CD4-positive, alpha-beta T cell treated with Interleukin-4 for 1 hour (primary cell): Measurements from ENCODE around the gene CFAP74.

ENCODE experiments used
- DNase-seq, 2 donors: peaks; one replicate each; pipeline ENCODE4 v3.0.0-alpha.2; 2020 to 2022

The CFAP74 gene

DNA sequence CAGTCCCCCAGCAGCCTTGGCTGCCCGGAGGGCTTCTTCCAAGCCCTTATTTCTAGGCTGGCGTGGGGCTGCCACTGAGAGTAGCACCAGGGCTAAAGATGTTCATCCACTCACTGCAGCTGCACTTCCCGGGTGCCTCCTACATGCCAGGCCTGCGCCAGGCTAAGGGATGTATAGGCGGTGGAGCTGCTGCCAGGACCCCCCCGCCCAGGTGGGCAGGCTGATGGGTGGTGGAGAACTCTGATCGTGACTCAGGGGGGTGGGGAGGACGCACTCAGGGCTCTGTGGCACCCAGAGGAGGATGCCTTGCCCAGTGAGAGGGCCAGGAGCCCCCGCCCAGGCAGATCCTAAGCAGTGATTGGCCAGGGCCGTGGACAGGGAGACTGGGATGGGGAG is 34.1 kb downstream of the CFAP74 start:
- no peak for DNase-seq

DNA sequence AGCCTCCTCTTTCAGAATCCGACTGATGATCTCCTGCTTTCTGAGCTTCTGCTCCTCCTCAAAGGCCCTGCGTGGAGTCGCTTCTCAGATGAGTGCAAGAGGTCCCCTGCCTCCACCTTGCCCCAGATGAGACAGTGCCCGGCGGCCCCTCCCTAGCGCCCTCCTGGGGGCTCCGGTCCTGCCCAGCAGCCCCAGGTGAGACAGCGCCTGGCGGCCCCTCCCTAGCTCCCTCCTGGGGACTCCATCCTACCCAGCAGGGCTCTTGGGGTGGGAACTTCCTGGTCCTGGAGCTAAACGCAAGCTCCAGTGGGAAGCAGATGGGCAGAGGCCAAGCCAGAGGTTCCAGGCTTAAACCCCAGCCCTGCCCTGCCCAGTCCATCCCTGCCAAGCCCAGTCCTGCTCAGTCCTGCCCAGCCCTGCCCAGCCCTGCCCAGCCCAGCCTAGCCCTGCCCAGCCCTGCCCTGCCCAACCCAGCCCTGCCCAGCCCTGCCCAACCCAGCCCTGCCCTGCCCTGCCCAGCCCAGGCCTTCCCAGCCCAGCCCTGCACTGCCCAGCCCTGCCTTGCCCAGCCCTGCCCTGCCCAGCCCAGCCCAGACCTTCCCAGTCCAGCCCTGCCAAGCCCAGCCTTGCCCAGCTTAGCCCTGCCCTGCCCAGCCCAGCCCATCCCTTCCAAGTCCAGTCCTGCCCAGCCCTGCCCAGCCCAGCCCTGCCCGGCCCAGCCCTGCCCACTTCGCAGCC is 34.6 kb downstream of the CFAP74 start:
- DNase-seq = no peak

DNA sequence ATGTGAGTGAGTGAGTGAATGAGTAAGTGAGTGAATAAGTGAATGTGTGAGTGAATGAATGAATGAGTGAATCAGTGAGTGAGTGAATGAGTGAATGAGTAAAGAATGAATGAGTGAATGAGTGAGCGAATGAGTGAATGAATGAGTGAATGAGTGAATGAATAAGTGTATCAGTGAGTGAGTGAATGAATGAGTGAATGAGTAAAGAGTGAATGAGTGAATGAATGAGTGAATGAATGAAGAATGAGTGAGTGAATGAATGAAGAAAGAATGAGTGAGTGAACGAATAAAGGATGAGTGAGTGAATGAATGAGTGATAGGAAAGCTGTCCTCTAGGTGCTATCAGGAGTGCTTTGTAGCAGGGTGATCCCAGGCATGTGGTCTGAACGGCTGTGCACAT is 35.7 kb downstream of the CFAP74 start:
- DNase-seq = no peak

DNA sequence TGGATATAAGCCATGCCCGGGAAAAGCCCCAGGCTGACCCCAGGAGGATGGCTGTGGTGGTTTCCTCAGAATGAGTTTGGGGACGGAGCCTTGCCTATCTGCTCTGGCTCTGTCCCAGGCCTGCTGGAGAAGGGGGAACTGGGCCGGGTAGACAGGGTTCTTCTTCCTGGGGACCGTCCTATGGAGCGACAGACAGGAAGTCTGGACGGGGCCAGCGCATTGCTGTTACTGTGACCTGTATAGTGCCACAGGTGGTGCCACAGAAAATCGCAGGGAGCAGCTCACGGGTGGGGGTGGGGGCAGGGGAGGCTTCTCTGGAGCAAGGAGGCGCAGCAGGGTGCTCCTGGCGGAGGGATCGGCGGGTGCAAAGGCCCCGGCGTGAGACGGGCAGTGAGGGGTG is 36.4 kb downstream of the CFAP74 start:
- no peak for DNase-seq

DNA sequence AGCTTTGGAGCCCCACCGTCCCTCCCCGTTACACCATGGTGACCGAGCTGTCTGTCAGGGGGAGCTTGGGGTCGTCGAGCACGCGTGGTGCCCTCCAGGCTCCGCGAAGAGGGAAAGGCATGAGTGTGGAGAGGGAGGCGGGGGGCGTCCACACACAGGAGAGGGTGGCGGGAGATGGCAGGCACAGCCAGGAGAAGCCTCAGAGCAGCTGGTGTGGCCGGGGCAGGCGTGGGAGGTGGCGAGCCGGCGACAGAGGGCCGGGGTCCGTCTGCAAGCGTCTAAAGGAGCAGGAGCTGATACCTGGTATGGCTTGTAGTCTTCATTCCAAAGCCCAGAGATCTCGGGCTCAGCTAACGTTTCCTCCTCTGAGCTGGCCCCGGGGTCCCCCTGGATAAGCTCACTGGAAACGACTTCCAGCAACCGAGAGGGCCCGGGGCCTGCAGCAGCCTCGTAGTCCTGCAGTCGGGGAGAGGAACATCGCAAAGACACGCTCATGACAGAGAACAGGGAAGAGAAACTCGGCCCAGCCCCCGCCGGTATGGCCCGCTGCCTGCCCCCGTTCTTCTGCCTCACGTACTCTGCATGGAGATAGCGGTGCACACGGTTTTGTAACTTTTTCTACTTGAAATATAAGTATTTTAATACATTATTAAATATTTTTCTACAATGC is 37.4 kb downstream of the CFAP74 start:
- DNase-seq = no peak

DNA sequence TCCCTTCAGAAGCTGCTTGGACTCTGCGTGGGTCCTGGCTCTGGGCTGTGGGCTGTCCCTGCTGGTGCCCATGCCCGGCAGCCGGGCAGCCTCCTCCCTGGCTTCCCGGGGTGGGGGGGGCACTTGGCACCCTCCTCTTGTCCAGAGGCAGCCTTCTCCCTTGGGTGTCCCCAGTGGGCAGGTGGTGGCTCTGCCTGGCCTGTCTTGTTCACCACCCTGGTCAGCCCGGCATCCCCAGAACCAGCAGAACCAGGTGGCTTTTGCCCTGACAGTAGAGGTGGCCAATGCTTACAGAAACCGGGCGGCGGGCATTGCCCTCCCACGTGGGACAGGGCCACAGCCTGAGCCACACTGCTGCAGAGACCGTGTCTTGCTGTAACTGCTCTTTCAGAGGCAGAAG is 38.0 kb downstream of the CFAP74 start:
- no peak for DNase-seq

DNA sequence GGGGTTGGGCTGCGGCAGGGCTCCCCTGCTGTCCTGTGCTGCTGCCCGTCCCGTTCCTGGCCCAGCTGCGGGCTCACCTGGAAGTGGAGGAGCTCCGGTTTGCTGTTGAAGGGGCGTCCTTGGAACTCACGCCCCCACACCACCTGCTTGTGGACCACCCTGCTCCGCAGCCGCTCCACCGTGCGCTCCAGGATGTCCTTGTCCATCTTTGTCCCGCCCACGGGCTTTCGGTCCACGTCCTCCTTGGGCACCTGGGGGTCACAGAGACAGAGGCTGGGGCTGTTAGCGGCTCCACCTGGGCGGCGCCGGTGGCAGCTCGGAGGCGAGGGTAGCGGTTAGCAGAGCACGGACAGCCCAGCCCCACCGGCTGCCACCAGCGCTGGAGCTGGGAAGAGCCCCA is 38.8 kb downstream of the CFAP74 start:
- DNase-seq = no peak

DNA sequence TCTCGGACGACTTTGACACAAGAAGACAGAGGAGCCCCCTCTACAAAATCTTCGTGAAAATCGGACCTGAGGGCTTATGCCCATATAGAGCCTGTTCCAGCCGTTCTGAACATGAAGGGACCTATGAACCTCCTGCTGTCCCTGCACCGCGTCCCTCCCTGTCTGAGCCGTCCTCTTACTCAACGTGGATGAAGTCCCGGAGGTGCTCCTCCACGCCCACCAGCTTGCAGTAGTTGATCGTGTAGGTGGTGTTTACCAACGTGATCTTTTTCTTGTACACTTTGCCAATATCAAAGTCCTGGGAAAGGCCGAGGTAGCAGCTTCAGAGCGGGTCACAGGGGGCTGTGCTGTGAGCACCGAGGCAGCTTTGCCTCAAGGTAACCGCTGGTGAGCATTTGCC is 40.0 kb downstream of the CFAP74 start:
- no peak for DNase-seq

DNA sequence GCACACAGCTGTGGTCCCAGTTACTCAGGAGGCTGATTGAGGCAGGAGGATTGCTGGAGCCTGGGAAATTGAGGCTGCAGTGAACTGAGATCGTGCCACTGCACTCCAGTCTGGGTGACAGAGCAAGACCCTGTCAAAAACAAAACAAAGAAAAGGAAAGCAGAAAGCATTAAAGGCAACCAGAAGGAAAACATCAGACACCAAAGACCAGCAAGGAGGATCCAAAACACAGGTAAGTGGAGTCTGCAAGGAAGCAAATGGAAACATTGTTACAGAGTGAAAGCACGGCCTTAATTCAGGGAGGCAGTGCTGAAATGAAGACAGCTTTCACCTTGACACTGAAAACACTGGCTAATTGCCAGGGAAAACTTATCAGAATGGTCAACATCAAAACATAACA is 40.8 kb downstream of the CFAP74 start:
- no peak for DNase-seq

DNA sequence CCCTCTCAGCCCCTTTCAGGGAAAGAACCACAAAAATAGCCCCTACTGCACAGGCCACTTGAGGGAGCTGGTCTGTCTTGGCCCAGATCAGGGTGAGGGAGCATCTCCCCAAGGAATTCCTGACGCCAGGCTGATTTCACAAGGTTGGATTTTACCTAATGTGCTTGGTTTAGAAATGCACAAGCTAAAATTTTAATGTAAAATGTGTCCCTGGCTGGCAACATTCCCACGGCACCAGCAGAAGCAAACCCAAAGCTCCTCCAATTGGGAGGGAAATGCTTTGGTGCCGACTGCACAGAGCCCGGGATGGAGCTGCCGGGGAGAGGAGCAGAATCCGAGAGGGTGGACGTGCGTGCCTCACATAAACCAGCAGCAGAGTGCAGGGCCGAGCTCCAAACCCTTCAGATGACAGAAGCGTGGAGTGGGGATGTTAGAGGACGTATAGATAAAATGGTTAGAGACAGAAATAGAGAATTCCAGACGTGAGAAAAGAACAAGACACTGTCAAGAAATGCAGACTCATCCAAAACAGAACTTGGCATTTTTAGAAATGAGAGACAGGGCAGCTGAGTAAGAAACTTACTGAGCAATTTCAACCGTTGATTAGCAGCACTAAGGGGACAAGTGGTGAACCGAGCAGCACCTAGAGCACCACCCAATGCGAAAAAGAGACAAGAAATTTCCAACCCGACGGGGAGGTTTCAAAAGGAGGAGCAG is 42.9 kb downstream of the CFAP74 start:
- no peak for DNase-seq

DNA sequence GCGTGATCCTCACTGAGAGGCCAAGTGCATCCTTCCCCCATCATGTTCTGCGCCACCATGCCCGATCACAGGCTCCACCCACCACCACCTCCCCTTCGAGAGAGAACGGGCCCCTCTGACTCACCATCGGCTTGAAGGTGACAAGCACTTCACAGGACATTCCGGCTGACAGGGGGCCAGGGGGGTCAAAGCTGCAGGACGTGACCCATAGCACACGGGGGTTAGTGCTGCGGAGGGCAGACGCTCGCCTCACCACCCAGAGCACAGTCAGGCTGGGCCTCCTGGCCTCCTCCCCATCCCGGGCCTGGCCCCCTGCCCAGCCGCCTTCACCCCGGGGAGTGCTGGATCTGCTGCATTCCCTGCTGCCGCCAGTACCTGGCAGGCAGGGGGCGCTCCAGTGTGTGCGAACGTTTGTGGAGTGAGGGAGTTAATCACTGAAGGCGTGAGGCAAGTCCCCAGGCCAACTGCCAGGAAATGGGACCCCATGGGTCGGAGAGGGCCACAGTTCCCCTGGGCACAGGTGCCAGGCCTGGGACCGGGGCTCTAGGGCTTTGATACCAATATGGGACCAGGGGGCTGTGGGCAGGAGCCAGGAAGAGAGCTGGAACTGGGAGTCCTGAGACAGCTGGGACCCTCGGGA is 43.6 kb downstream of the CFAP74 start:
- peak; percentile 48 to 54 for DNase-seq

DNA sequence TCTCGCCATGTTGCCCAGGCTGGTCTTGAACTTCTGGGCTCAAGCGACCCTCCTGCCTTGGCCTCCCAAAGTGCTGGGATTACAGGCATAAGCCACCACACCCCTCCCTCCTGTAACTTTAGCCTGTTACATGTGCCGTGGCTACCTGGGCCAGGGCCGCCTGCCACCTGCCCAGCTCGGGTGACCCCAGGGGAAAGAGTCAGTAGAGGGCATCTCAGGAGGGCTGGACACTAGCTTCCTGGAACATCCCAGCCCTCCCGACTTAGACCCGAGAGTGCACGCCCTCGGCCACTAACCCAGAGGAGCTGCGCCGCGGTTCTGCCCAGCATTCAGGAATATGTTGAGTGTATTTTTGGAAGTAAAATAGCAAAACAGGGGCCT is 44.1 kb downstream of the CFAP74 start:
- no peak for DNase-seq

DNA sequence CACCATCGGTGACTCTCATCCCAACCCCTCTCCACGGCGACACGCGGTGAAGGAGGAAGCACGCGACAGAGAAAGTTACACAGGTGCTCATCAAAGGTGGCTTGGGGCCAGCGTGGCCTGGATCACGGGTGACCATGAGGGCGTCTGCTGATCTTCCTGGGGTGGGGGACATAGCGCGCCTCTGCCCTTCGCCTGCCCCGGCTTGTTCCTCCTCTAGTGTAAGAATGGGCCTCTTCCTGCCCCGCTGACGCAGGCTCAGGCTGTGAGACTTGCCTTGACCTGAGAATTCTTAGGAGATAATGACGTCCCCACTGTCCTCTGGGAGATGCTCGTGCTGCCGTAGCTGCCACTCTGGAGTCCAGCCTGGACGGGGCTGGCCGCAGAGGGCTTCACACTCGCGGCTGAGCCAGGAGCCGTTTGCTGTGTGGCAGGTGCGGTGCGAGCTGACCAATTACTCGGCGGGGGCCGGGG is 45.5 kb downstream of the CFAP74 start:
- DNase-seq = no peak

DNA sequence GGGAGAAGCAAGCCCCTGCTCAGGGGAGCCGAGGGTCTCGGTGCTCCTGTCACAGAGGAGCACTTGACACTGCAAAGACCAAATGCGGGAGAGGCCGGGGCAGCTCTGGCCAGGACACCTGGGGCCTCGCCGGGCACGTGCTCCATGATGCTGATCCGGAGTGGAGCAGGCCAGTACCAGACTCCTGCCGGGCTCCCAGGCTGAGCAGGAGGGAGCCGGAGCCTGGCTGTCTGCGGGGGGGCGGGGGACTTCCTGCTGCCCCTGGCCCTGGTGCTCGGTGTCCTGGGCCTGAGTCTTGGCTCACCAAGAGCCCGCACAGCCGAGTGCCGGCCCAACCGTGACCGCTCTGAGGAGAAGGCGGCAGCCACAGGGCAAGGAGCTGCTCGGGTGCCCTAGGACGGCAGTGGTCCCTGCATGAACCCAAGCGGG is 46.0 kb downstream of the CFAP74 start:
- no peak for DNase-seq

DNA sequence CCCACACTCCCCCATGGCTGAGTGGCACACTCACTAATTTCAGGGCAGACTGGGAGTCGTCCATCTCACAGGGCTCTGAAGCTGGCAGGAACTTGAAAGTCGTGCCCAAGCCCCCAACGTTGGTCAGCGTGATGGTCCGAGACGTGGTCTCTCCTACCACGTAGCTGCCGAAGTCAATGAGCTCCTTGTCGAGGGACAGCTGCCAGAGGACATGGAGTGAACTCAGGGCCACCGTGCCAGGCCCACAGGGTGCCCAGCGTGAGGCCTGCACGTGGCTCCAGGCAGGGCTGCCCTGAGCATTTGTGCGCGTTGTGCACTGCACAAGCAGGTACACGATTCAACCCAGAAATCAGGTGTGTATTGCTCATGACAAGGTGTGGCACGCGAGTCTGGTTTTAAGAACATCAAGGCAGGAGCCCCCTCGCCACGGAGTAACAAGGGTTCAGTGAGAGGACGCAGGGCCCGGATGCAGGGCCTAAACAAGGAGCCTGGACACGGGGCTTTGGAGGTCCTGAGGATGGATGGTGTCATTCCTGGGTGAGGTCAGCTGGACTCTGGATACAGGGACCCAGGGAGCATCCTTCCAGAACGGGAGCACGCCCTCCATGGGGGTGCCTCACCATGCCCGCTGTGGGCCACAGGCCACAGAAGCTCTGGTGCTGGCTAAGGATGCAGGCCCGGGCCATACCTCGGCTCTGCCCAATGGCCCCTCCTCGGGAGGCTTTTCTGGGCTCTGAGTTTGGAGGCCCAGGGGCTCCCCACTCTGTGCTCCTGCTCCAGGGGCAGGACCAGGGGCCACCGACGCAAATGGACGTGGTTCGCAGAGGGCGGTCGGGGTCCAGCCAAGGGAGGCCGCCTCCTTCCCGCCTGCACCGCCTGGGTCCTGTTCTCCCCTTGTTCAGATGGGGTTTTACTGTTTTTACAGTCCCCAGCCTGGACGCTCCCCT is 46.7 kb downstream of the CFAP74 start:
- DNase-seq = no peak

DNA sequence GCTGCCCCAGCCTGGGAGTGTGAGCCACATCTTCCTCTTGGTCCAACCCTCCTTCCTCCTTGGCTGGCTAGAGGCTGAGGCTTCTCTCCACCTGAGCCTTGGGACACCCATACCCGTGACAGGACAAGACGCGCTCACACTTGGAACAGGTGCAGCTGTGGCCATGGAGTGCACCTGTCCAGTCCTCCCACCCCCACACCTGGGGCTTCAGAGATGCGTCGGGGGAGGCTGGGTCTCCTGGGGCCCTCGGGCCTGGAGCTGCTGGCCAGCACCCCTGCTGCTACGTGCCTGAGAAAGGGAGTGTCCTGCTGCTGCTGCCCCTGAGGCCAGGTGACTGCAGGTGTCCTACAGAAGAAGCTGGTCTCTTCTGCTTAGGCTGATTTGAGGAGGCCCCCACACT is 47.5 kb downstream of the CFAP74 start:
- DNase-seq = no peak

DNA sequence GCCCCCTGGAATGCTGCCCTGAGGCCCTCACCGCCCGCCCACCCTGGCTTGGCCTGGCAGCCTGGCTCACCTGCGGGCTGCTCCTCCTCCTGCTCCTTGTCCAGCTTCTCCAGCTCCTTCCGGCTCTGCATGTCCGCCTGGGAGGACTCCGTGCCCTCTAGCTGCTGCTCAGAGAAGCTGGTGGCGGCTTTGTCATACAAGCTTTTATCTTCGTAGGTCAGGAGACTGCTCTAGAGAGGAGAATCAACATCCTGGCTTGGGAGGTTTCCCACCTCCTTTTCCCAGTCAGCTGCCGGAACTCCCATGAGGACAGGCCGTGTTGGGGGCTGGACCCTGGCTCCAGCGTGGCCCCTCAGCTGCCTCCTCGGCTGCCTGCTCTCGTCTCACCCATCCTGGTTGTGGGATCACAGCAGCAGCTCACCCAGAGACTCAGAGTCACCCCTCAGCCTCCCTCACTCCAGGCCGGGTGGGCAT is 47.9 kb downstream of the CFAP74 start:
- DNase-seq = no peak

DNA sequence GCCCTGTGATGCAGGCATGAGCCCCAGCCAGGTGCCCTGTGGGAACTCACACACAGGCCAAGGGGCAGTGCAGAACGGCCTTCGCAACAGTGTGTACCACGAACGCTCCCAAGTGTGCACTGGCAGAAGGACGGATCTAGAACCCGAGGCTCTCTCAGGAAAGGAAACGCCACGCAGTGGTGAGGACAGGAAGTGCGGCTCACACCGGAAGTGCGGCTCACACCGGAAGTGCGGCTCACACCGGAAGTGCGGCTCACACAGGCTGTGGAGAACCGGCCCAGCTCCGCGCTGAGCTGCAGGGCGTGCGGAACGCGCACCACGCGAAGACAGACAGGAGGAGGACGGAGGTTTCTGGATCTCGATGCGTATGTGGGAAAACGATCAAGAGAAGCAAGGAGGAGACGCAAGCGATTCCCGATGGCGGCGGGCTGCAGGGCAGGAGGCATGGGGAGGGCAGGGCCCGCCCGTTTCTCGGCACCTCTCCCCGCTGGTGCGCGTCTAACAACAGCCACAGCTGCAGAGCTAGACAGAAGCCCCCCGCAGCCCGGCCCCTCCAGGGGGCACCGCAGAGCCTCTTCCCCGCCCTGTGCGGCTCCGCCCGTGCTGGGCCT is 48.6 kb downstream of the CFAP74 start:
- peak in 1 of 2 donors; percentile 2 for DNase-seq

DNA sequence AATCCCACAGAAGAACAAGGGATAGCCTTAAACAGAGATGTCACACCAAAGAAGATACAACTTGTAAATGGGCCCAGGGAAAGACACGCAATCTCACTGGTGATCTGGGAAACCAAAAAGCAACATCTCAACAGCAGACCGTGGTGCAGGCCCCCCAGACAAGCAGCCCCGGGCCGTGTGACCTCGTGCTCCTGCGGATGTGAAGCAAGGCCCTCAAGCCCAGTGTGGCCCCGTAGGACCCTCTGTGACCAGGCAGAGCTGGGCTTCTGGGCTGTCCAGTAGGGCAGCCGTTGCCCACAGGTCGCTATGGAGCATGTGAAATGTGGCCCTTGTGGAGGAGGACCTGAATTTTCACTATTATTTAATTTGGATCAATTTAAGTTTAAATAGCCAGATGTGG is 49.6 kb downstream of the CFAP74 start:
- no peak for DNase-seq

DNA sequence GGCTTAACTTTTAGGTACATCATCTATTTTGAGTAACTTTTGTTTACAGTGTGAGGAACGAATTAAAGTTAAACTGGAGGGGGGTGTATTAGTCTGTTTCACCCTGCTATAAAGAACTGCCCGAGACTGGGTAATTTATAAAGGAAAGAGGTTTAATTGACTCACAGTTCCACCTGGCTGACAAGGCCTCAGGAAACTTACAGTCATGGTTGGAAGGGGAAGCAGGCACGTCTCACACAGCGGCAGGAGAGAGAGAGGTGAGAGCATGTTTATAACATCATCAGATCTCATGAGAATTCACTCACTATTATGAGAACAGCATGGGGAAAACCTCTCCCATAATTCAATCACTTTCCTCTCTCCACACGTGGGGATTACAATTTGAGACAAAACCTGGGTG is 52.6 kb downstream of the CFAP74 start:
- DNase-seq = no peak

DNA sequence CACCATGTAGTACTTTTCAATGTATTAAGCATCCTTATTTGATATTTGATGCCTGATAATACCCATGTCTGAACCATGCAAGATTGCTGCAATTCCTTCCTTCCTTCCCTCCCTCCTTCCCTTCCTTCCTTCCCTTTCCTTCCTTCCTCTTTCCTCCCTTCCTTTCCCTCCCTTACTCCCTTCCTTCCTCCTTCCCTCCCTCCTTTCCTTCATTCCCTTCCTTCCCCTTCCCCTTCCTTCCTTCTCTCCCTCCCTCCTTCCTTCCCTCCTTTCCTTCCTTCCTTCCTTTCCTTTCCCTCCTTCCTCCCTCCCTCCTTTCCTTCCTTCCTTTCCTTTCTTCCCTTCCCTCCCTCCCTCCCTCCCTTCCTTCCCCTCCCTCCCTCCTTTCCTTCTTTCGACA is 54.8 kb downstream of the CFAP74 start:
- DNase-seq = no peak

DNA sequence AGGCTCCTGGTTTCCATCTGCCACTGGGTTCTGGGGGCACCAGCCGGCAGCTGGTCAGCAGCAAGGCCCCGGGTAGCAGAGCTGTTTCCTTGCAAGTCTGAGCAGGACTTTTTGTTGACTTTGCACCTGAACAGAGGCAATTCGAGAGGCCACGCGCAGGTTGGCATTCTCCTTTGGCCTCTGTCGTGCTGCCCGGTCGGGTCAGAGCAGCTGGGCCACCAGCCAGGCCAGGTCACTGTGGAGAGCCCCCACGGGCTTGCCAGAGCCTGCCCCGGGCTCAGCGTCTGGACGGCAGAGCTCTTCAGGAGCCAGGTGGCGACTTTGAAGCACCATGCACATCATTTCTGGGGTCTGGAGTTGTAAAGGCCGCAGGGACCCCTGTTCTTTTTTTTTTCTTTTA is 56.1 kb downstream of the CFAP74 start:
- DNase-seq = no peak
